NCI-H2107 treated with DMSO at 0.1 percent for 48 hours (cell line): ENCODE data around the gene ADIPOR2.

ENCODE experiments used
- DNase-seq: peaks from one replicate; lab custom pipeline; 2025; ENCODE audit not compliant: unreplicated experiment; lab: John Stamatoyannopoulos, UW

Gene ADIPOR2

GRCh38 chr12:1769809-1770494, 79.1 kb downstream of the ADIPOR2 start:
- no peak for DNase-seq

- DNase-seq = no peak
Observed at GRCh38 chr12:1773937-1774655, 83.2 kb downstream of the ADIPOR2 start.

DNA sequence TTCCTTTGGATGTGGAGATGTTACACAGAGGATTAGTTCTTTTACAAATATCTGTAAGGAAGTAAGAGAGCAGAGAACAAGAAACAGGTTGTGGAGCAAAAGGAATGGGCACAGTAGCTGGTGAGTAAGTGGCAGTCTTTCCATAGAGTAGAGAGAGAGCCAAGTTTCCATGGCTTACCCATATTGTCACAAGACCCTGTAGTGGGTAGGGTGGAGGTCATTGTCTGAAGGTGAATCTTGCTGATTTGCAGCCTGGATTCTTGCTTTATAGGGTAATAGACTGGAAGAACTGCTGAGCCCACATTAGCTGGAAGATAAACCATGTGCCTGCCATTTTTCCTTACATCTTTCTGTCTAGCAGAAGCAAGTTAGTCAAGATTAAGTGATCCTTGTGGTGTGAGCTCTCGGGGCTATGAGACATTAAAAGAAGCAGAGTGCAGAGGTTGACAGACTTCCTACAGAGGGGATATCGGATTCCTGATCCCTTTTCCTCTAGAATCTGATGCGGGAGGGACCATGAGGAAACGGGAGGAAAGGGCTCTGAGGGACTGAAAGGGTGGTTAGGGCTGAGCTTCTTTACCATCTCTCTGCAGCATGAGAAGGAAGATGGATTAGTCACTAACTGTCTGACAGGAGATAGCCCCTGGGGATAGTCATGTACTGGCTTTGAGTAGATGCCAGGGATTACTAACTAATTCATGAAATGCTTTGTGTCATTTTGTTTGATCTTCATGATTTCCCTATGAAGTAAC, 85.5 kb downstream of the ADIPOR2 start:
- DNase-seq = no peak

DNA sequence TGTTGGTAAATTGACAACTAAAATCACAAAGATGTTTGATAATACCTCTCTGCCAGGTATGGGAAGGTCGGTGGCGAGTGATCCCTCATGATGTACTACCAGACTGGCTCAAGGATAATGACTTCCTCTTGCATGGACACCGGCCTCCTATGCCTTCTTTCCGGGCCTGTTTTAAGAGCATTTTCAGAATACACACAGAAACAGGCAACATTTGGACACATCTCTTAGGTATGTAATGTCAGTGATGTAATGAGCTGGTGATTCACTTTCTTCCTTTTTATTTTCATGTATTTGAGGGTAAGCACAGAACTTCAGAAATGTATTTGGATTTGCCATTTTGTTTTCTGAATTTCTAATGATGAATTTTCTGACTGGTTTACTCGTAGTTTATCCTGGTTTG, 86.9 kb downstream of the ADIPOR2 start:
- DNase-seq = no peak

DNA sequence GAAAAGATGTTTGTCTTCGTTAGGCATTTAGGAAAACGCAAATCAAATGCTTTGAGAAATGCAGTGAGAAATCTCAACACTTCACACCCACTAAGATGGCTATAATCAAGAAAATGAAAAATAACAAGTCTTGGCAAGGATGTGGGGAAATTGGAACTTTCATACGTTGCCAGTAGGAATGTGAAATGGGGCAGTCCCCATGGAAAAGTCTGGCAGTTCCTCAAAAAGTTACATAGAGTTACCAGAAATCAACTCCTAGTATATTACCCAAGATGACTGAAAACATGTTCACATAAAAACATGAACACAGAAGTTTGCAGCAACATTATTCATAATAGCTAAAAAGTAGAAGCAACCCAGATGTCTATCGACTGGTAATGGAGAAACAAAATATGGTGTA, 88.0 kb downstream of the ADIPOR2 start:
- DNase-seq = no peak

- no peak for DNase-seq
Observed at GRCh38 chr12:1779783-1780182, 88.9 kb downstream of the ADIPOR2 start.

- no peak for DNase-seq
Observed at GRCh38 chr12:1781772-1782171, 90.9 kb downstream of the ADIPOR2 start.

DNA sequence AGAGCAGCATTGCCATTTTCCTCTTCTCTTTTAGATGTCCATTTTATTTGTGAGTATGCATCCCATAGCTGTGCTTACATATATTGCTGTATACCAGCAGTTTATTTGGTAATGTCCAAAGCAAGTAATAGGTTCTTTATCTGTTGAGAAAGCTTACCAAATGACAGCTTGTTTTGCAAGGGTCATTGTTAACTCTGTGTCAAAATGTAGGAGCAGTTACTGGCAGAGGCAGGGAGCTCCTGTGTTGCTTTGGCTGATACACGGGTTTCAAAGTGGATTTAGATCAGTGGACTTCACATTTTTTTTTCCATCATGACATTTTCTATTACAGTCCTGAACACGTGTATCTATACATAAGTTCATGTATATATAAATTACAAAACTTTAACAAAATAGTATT, 91.3 kb downstream of the ADIPOR2 start:
- DNase-seq = no peak

GRCh38 chr12:1787714-1788113, 96.8 kb downstream of the ADIPOR2 start:
- DNase-seq = no peak

DNA sequence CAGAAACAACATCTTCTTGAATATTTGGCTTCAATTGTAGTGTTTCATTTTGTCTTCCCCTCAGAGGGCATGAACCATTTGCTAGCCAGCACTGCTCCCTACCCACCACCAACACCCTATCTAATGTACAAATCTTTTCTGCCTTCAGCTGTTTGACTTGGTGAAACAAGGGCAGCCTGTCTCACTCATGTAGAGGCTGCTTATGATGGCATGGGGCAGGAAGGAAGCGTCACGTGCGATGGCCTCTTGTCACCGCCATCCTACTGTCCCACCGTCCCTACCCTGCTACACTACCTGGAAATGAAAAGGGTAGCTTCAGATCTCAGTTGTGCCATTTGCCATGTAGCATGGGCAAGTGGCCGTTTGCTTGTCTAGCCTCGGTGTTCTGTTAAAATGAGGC, 99.6 kb downstream of the ADIPOR2 start:
- no peak for DNase-seq

DNA sequence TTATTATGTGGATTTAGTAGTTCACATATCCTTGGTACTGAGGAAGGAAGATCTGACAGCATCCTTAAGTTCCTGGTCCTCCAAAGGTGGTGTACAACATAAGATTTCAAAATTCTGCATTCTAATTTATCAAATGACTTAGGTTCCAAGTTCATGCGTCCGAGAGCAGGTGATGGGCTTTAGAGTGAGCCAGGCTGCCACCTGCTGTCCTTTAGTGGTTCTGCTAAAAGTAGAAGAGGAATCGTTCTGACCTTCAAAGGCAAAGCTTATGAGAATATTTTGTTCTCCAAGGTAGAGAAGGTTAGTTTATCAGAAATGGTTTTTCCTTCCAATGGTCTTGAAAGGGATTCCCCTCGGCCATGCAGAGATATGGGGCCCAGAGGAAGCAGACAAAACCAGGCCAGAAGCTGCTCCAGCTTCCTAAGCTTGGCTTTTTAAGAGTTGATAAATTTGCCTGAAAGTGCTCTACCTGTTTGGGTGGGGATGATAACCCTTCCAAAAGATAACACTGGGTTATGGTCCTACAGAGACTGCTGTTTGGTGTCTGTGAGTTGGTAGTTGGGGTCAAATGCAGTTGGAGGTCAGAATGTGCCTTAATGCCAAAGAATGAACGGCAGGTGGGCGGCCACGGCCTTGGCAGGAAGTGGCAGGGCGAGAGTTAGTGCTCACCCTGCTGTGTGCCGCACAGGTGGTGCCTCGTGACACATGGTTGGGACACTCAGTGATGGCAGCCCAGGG, 100.4 kb downstream of the ADIPOR2 start:
- peak; percentile 52 for DNase-seq

GRCh38 chr12:1792406-1792805, 101.5 kb downstream of the ADIPOR2 start:
- no peak for DNase-seq

GRCh38 chr12:1793426-1794210, 102.7 kb downstream of the ADIPOR2 start:
- no peak for DNase-seq

DNA sequence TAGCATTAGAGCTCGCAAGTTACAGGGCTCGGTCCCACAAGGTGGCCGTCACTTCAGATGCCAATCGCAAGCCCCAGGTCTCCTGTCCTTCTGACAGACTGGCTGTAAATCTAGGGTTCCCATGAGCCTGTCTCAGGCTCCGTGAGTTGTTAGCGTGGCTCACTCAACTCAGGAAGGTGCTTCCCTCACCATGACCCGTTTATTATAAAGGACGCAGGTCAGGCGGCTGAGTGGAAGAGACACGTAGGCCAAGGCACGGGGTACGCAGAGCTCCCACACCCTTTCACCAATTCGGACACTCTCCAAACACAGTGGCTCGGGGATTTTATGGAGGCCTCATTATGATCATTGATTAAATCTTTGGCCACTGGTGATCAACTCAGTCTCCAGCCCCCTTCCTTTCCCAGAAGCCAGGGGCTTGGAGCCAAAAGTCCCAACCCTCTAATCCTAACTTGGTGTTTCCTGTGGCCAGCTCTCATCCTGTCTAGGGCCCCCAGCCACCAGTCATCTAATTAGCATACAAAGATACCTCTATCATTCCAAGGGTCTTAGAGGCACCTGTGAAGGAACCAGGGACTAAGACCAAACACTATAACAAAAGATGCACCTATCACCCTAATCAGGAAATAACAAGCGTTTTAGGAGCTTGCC, 103.7 kb downstream of the ADIPOR2 start:
- no peak for DNase-seq

DNA sequence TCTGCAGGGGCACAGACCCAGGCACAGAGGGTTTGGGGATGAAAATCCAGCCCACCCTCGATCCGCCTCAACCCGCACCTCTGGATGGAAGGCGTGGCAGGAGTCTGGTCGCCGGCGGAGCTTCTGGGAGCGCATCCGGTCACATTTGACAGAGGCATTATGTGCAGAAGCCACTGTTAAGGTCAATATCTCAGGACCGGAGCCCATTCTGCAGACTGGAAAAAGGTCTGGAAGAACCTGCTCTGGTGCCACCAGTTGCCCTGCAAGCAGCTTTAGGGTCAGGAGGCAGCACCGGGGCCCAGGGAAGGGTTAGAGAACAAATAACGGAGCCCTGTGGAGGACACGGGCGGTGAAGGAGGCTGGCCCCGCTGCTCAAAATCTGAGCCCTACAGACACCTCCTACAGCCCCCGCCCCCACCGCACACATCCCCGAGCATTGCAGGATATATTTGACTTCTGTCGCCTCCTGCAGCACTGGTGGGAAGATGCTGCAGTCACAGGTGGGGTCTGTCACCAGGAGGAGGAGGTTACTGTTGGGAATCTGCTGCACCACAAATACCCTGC, 104.4 kb downstream of the ADIPOR2 start:
- no peak for DNase-seq

GRCh38 chr12:1795785-1796514, 105.1 kb downstream of the ADIPOR2 start:
- peak; percentile 46 for DNase-seq

DNA sequence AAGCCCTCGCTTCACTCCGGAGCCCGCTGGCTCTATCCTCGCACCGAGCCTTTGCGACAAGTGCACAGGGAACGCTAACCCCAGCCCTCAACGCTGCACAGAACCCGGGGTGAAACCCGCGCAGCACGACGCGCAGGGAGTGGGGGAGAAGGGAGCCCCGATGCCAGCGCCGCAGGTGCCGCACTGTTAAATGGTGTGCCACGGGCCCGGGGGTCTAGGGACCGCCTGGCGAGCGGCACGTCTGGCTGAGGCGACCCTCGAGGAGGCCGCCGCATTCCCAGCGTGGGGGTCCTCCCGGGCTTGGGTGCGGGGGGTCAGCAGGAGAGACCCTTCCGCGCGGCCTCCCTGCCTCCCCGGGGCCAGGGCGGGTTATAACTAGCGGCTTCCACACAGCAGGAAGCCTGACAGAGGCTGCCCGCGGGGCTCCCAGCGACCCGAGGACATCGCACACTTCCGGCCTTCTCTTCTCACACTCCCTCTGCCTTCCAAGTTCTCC, 105.7 kb downstream of the ADIPOR2 start:
- DNase-seq = no peak

GRCh38 chr12:1797011-1797901, 106.4 kb downstream of the ADIPOR2 start:
- DNase-seq = no peak
